PC-3 (cell line): Measurements from ENCODE around the gene MRGPRX2. TPM values are rescaled to one million over a fixed set of nuclear protein-coding genes. Genes with fewer than 3 reads are reported as not detected.

Experiments used
- ATAC-seq: fragments of 200-7000 bp; cut with Tn5 transposase; 2 replicates; pipeline ENCODE4 v1.9.1; 2020; ENCODE audit warnings: mild to moderate bottlenecking, moderate library complexity
- BruUV-seq: library from RNA; stranded (reverse); fragments of 400-500 nt; replicated peaks from 2 replicates; lab custom pipeline; 2021; lab: Mats Ljungman, UMichigan
- CTCF ChIA-PET: fragments of 300-600 bp; sonication (Branson Sonifier 250); formaldehyde crosslinking; loops from one replicate; lab custom pipeline; 2022; ENCODE audit warnings: antibody characterized with exemption; lab: Charles Lee
- POLR2A ChIA-PET: fragments of 300-600 bp; sonication (Branson Sonifier 250); formaldehyde crosslinking; loops from one replicate; lab custom pipeline; 2022; ENCODE audit warnings: antibody characterized with exemption; ENCODE audit not compliant: unreplicated experiment; lab: Charles Lee
- DNase-seq: peaks from one replicate; pipeline ENCODE4 v3.0.0-alpha.2; 2015
- H2AFZ ChIP-seq: fragments of 300-600 bp; sonication (generic); 2 replicates; pipeline ENCODE4 v1.6.0; 2016; ENCODE audit warnings: antibody characterized with exemption, low read length
- H3F3A ChIP-seq: fragments of 300-600 bp; sonication (generic); one replicate; pipeline ENCODE4 v1.6.0; 2017; ENCODE audit warnings: antibody characterized with exemption, low read length, control low read depth, mild to moderate bottlenecking; ENCODE audit not compliant: unreplicated experiment
- H3K27ac ChIP-seq: fragments of 300-600 bp; sonication (generic); 2 replicates; pipeline ENCODE4 v1.5.1; 2016; ENCODE audit warnings: mild to moderate bottlenecking, low read length
- H3K27me3 ChIP-seq: fragments of 300-600 bp; sonication (generic); 2 replicates; pipeline ENCODE4 v1.6.1; 2016; ENCODE audit warnings: low read length, mixed read lengths
- H3K36me3 ChIP-seq: fragments of 300-600 bp; sonication (generic); 2 replicates; pipeline ENCODE4 v1.6.1; 2016; ENCODE audit warnings: low read depth, mixed run types, low read length, mixed read lengths
- H3K4me1 ChIP-seq: fragments of 300-600 bp; sonication (generic); 2 replicates; pipeline ENCODE4 v1.5.1; 2016; ENCODE audit warnings: low read length; ENCODE audit not compliant: insufficient read depth
- H3K4me2 ChIP-seq: fragments of 300-600 bp; sonication (generic); 2 replicates; pipeline ENCODE4 v1.6.0; 2016; ENCODE audit warnings: low read length
- H3K4me3 ChIP-seq: fragments of 300-600 bp; sonication (generic); 2 replicates; pipeline ENCODE4 v1.5.1; 2016; ENCODE audit warnings: mild to moderate bottlenecking, low read length, mixed read lengths
- H3K79me2 ChIP-seq: fragments of 300-600 bp; sonication (generic); 2 replicates; pipeline ENCODE4 v1.6.1; 2017; ENCODE audit warnings: low read length, mixed read lengths
- H3K9ac ChIP-seq: fragments of 300-600 bp; sonication (generic); 2 replicates; pipeline ENCODE4 v1.6.0; 2016; ENCODE audit warnings: mild to moderate bottlenecking, low read length
- H3K9me2 ChIP-seq: fragments of 300-600 bp; sonication (generic); replicated peaks from 2 replicates; pipeline ENCODE4 v1.6.1; 2016; ENCODE audit warnings: mixed run types, low read length, mixed read lengths
- H3K9me3 ChIP-seq: fragments of 300-600 bp; sonication (generic); 2 replicates; pipeline ENCODE4 v1.6.1; 2016; ENCODE audit warnings: low read length, mixed read lengths
- H4K20me1 ChIP-seq: fragments of 300-600 bp; sonication (generic); 2 replicates; pipeline ENCODE4 v1.6.1; 2016; ENCODE audit warnings: low read length, mixed read lengths
- EZH2 ChIP-seq: fragments of 300-600 bp; sonication (generic); IDR thresholded peaks from one replicate; pipeline ENCODE4 v1.6.1; 2017; ENCODE audit warnings: antibody characterized with exemption, mild to moderate bottlenecking, low read length; ENCODE audit not compliant: unreplicated experiment
- EZH2phosphoT487 ChIP-seq: fragments of 300-600 bp; sonication (generic); IDR thresholded peaks from 2 replicates; pipeline ENCODE4 v1.6.1; 2018; ENCODE audit warnings: mild to moderate bottlenecking, antibody characterized with exemption, low read length, borderline replicate concordance
- intact Hi-C: fragments of 100-400 bp; cut with micrococcal nuclease; formaldehyde crosslinking; loops from 2 replicates; pipeline ENCODE4 v1.9.0; 2023
- total RNA-seq: library from RNA; depleted of rRNA; stranded (reverse); fragments of >200 nt; gene quantifications from 2 replicates; pipeline ENCODE4 v1.2.3, GENCODE V29; 2014
- TF ChIP-seq, protein P1 (sequence below): fragments of 300-600 bp; sonication (generic); conservative IDR thresholded peaks from 2 replicates; pipeline ENCODE4 v1.5.1; 2017; ENCODE audit warnings: antibody characterized with exemption, low read depth, mild to moderate bottlenecking, low read length

The MRGPRX2 gene
- total RNA-seq, 1 experiment from 2014 or later: not detected

DNA sequence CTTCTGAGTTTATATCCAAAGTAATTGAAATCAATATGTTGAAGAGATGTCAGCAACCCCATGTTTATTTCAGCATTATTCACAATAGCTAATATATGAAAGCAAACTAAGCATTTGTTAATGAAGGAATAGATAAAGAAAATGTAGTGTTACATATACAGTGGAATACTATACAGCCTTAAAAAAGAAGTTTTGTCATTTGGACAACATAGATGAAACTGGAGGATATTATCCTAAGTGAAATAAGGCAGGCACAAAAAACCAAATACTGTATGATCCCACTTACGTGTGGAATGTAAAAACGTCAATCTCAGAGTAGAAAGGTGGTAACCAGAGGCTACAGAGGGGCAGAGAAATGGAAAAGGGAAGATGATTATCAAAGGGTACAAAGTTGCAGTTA, 10.2 kb downstream of the MRGPRX2 start:
- Histone ChIP-seq H3F3A (no peaks in the 10 kb centered on the region), H3K27me3 (no peaks in the 10 kb centered on the region), H3K9ac (no peak overlapping the region), H3K9me2 (no peaks in the 10 kb centered on the region), H4K20me1 (no peaks in the 10 kb centered on the region), H3K9me3 (no peaks in the 10 kb centered on the region), H3K79me2 (no peaks in the 10 kb centered on the region), H3K4me3 (no peak overlapping the region), H3K4me2 (no peak overlapping the region), H3K4me1 (no peaks in the 10 kb centered on the region; the same call in 1 of the 2 replicates), H3K36me3 (no peaks in the 10 kb centered on the region), H2AFZ (no peak overlapping the region), H3K27ac (no peak overlapping the region)
- TF ChIP-seq, protein P1, sequence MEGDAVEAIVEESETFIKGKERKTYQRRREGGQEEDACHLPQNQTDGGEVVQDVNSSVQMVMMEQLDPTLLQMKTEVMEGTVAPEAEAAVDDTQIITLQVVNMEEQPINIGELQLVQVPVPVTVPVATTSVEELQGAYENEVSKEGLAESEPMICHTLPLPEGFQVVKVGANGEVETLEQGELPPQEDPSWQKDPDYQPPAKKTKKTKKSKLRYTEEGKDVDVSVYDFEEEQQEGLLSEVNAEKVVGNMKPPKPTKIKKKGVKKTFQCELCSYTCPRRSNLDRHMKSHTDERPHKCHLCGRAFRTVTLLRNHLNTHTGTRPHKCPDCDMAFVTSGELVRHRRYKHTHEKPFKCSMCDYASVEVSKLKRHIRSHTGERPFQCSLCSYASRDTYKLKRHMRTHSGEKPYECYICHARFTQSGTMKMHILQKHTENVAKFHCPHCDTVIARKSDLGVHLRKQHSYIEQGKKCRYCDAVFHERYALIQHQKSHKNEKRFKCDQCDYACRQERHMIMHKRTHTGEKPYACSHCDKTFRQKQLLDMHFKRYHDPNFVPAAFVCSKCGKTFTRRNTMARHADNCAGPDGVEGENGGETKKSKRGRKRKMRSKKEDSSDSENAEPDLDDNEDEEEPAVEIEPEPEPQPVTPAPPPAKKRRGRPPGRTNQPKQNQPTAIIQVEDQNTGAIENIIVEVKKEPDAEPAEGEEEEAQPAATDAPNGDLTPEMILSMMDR: no peak
- TF ChIP-seq EZH2: no peak
- no peak for TF ChIP-seq EZH2phosphoT487
- ChIA-PET CTCF (no interaction called here), POLR2A (no interaction called here)
- BruUV-seq: no TSS peak
- DNase-seq (no peak), ATAC-seq (no peak)
- intact Hi-C loops: loop anchor here (10.0 kb wide), 1 partner anchor 125 kb away; no protein-coding TSS in a partner anchor

DNA sequence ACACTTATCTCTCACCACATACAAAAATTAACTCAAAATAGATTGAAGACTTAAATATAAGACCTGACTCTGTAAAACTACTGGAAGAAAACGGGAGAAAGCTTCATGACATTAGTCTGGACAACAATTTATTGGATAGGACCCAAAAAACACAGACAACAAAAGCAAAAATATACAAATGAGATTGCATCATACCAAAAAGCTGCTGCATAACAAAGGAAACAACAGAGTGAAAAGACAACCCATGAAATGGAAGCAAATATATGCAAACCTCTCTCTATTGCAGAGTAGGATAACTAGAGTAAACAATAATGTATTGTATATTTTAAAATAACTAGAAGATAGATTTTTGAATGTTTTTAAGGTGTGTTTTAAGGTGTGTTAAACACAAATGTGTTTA, 11.2 kb downstream of the MRGPRX2 start:
- TF ChIP-seq EZH2phosphoT487 (no peak), EZH2 (no peak)
- TF ChIP-seq, protein P1: no peak
- ChIA-PET POLR2A (no interaction called here), CTCF (no interaction called here)
- Histone ChIP-seq H4K20me1 (no peaks in the 10 kb centered on the region), H3K9me3 (no peaks in the 10 kb centered on the region), H2AFZ (no peak overlapping the region), H3K9ac (no peak overlapping the region), H3F3A (no peaks in the 10 kb centered on the region), H3K27me3 (no peaks in the 10 kb centered on the region), H3K4me1 (no peaks in the 10 kb centered on the region; the same call in 1 of the 2 replicates), H3K4me3 (no peak overlapping the region), H3K79me2 (no peaks in the 10 kb centered on the region), H3K36me3 (no peaks in the 10 kb centered on the region), H3K4me2 (no peak overlapping the region), H3K27ac (no peak overlapping the region), H3K9me2 (no peaks in the 10 kb centered on the region)
- no TSS peak for BruUV-seq
- DNase-seq (no peak), ATAC-seq (no peak)
- intact Hi-C loops: no loop called here

DNA sequence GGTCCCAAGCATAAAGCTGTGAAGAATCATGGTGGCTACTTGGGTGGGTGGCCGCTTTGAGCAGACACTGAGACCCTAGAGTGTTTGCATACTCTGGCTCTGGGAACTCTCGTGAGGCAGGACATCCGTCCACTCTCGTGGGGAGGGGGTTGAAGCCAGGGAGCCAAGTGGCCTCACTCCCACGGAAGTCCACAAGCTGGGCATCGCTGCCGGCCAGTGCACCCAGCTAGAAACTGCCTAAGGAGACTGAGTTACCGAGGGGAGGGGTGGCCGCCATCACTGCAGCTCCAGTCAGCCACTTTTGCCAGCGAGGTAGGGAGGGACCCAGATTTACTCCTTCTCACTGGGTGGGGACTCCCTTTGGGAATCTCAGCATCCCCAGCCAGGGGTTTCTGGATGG, 20.5 kb downstream of the MRGPRX2 start:
- H3K36me3 ChIP-seq: no peaks in the 10 kb centered on the region
- TF ChIP-seq EZH2 (no peak), EZH2phosphoT487 (no peak)
- TF ChIP-seq, protein P1: no peak
- H2AFZ ChIP-seq: no peak overlapping the region
- no peak overlapping the region for H3K27ac ChIP-seq
- ATAC-seq (no peak), DNase-seq (no peak)
- no peaks in the 10 kb centered on the region for H3K9me2 ChIP-seq
- H3K79me2 ChIP-seq: no peaks in the 10 kb centered on the region
- H3K9me3 ChIP-seq: no peaks in the 10 kb centered on the region
- no peaks in the 10 kb centered on the region for H3K4me1 ChIP-seq
- no TSS peak for BruUV-seq
- no peak overlapping the region for H3K4me2 ChIP-seq
- H3K27me3 ChIP-seq: peaks cover 8% of the 10 kb centered on the region; the same call in 1 of the 2 replicates
- ChIA-PET POLR2A (interaction anchor here (0.7 kb wide), 1 partner anchor 223 kb away, joined by 4 read pairs; no protein-coding TSS in a partner anchor), CTCF (no interaction called here)
- H3K9ac ChIP-seq: no peak overlapping the region
- no peaks in the 10 kb centered on the region for H4K20me1 ChIP-seq
- intact Hi-C loops: no loop called here
- H3K4me3 ChIP-seq: no peak overlapping the region
- no peaks in the 10 kb centered on the region for H3F3A ChIP-seq
